GM20000 (cell line): Measurements from ENCODE around the gene ORC5.

Source experiments
- DNase-seq: peaks from one replicate; pipeline ENCODE4 v3.0.0; 2012; ENCODE audit warnings: low spot score
- CTCF ChIP-seq: IDR thresholded peaks from 2 replicates; pipeline ENCODE4 v1.5.1; 2012; ENCODE audit warnings: mild to moderate bottlenecking, control low read depth; ENCODE audit errors: extremely low read depth, missing control alignments

ORC5 gene

GRCh38 chr7:104209063-104209462, 1.2 kb upstream of the ORC5 start:
- DNase-seq: no peak
- no peak for TF ChIP-seq CTCF

DNA sequence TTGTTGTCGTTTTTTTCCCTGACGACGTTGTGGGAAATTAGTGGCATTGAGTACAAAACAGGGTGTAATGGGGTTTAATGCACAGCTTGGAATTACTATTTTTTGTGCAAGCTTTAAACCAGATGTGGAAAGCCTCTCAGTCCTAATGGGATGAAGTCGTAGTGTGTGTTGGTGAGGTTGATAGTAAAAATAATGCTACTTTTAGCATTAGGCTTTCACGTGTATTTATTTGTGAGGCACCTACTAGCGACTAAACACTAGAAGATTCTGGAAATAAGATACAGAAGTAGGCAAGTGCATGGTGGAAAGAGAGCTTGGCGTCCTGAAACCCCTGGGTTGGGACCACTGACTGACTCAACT, 588 bp upstream of the ORC5 start:
- no peak for TF ChIP-seq CTCF

GRCh38 chr7:104207348-104207730, 474 bp downstream of the ORC5 start:
- TF ChIP-seq CTCF: no peak
- DNase-seq: peak; percentile 16

More for the DNA sequence above, 588 bp upstream of the ORC5 start:
- no peak for DNase-seq

DNA sequence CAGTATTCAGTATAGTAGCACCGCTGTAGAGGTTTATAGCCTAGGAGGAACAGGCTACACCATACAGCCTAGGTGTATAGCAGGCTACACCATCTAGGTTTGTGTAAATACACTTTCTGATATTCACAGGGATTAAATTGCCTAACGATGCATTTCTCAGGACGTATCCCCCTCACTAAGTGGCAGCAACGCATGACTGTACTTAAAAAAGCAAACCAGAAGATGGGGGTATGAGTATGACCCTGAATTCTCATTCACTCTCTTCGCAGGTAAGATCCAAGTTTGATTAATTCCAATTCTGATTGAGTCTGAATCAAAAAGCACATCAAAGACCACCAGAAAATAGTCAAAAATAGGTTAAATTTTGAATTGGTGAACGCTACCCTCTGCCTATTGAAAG, 972 bp downstream of the ORC5 start:
- DNase-seq: no peak
- no peak for TF ChIP-seq CTCF

DNA sequence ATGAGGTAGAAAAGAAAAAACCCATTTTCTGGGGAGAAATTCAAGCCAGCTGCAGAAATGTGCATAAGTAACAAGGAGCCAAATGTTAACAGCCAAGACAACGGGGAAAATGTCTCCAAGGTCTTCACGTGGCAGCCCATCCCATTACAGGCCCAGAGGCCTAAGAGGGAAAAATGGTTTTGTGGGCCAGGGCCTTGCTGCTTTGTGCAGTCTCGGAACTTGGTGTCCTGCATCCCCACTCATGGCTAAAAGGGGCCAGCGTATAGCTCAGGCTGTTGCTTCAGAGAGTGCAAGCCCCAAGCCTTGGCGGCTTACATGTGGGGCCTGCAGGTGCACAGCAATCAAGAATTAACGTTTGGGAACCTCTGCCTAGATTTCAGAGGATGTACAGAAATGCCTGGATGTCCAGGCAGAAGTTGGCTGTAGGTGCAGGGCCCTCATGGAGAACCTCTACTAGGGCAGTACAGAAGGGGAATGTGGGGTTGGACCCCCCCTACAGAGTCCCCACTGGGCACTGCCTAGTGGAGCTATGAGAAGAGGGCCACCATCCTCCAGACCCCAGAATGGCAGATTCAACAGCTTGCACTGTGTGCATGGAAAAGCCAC, 9.0 kb downstream of the ORC5 start:
- no peak for DNase-seq

GRCh38 chr7:104196161-104196560, 11.7 kb downstream of the ORC5 start:
- no peak for DNase-seq
- no peak for TF ChIP-seq CTCF

More for the DNA sequence above, 9.0 kb downstream of the ORC5 start:
- no peak for TF ChIP-seq CTCF

DNA sequence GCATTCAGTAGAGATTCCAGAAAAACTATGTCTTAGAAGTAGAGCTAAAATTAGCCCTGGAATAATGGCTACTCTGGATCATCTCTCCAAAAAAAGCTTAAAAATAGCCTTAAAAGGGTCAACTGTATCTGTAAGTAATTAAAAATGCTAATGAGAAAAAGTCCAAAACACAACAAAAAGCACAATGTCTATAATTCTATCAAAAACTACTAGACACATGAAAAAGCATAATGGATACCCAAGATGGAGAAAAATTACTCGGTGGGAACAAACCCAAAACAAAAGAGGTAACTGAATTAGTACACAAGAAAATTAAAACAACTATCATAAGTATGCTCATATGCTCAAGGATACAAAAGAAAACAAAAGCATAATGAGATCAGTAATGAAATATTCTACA, 15.4 kb downstream of the ORC5 start:
- TF ChIP-seq CTCF: no peak
- DNase-seq: no peak
